HG03457 (cell line): ENCODE data around the gene CCDC32.

Source experiments
- ATAC-seq: cut with Tn5 transposase; IDR thresholded peaks from one replicate; pipeline ENCODE4 v1.9.1; 2021; ENCODE audit warnings: moderate number of reproducible peaks; ENCODE audit not compliant: unreplicated experiment

CCDC32 gene

DNA sequence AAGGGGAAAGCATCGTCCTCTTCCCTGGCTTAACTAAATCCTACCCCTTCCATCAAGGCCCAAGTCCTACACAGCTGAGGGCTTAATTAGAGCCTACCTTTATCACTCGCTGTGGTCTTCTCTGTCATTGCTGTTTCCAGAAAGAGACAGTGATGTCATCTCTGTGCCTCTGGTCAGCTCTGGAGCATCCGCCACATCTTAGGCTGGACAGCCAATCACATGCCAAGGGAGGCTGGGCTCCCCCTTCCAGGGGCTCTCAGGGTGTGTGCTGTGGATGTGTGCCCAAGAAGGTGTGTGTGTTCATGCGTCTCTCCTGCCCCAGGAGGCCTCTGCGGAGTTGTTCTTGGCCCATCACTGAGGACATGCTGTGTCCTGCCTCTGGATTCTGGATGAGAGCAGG lies 51.2 kb downstream of the CCDC32 start:
- ATAC-seq = no peak

DNA sequence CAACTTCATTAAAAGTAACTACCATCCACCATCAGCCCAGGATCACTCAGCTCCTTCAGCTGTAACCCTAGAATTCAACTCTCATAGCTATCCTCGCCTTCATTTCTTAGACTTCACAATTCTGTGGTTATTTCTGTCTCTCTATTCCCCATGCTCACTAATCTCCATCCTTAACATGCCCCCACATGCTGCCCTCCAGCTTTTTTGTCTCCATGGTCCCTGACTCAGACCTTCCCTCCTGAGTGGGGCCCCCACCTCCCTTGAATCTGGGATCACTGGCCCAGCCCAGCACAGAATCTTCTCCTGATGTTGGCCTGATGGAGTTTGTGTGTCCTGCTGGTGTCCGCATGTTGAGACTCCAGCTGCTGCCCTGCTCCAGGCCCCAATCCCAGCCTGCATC lies 52.4 kb downstream of the CCDC32 start:
- ATAC-seq = no peak

DNA sequence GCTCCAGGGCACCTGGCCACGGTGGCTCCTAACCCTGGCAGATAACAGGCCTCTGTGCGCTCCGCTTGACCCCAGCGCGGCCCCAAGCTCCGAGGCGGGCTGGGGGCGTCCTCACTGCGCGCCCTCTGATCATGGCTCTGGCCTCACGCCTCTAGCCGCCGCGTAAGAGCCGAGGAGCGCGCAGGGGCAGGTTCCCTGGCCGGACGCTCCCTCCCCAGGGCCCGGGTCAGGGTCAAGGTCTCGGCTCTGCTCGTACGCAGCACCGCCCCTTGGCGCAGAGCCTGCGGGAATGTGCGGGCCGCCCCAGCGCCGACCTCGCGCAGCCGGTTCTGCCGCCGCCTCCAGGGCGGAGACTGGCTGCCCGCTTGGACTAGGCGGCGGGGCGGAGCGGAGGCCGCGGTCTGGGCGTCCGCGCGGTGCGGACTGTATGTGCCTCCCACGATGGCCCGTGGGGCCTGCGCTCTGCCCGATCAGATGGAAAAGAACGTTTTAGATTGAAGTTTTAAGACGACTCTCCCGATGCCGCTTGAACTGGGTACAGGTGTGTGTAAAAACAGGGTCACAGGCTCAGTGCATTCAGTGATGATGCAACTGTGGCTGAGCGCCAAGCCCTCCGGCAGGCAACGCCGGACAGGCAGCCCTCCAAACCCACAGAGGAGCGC lies 53.2 kb downstream of the CCDC32 start:
- ATAC-seq = no peak

DNA sequence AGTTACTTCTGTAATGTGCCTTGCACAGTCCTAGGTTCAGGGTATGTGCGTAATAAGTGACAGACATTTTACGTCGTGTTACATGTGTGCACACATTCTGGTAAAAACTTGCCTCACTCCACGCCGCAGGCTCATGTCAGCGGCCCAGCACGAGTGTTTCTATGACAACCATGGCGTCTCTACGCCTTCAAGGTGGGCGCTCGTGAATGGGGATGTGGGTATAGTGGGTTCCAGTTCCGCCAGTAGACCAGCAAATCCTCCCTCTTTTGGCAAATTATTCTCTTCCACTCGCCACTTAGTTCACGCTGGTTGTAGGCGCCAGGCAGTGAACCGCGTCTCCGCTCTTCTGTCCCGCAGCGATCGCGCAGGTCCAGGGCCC lies 53.8 kb downstream of the CCDC32 start:
- no peak for ATAC-seq

DNA sequence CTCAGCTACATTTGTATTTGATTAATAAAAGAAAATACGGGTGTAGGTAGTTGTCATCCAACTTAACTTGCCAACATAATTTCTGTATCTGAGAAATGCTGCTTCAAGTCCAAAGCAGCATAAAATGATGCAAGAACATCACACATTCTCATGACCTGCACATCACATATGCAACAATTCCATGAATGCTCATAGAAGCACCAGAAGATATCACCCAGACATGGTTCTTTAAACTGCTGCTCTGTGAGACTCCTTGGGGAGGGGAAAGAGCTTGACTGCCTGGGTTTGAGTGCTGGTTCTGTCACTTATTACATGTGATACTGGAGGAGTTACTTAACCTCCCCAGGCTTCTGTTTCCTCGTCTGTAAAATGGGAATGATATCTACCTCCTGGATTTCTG lies 54.6 kb downstream of the CCDC32 start:
- ATAC-seq = no peak

DNA sequence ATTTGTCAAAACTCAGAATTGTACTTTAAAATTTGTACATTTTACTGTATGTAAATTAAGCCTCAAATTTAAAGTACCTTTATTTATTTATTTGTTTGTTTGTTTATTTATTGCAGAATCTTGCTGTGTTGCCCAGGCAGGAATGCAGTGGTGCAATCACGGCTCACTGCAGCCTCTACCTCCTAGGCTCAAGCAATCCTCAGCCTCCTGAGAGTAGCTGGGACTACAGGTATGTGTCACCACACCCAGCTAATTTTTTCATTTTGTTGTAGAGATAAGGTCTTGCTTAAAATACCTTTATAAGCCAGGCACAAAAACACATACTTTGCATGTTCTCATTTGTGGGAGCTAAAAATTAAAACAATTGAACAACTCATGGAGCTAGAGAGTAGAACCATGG lies 56.6 kb downstream of the CCDC32 start:
- no peak for ATAC-seq

DNA sequence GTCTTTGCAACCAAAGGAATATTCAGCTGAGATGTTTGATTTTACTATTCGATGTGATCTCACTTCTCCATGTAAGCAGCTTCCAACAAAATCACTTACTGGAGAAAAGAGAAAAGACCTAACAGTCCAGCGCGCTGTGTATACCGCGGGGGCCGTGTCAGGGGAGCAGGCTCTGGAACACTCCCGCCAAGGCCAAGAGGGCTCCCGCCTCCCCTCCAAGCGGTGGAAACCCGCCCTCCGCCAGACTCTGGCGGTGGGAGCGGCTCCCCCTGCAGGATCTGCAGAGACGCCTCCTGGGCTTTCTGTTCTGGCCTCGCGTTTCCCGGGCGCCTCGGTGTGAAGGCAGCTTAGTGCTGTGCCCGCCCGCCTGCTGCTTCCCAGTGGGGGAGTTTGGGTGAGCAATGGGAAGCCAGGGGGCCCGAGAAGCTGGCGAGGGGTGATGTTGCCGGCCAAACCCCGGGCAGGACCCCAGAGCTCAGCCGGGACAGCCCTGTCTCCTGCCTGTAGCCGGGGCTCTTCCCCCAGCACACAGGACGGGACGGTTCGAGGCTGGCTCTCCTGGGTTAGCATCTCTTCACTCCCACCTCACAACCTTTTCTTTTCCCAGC lies 57.8 kb downstream of the CCDC32 start:
- no peak for ATAC-seq
